Adrenal gland (tissue), 5 donors: ENCODE measurements around the gene CLDN9.

Source experiments
- CTCF ChIP-seq, 6 experiments: fragments of 450-650 bp in 4 of 6; fragments of 200-600 bp in 2 of 6; sonication (generic) in 1 of 6; IDR thresholded peaks; 1 replicate in 5 of 6; 2 replicates in 1 of 6; pipeline versions ENCODE4 v1.5.1 to v1.8.0; 2016 to 2021; ENCODE audit warnings: antibody characterized with exemption in 6 of 6, mild to moderate bottlenecking in 2 of 6, moderate library complexity in 1 of 6
- POLR2A ChIP-seq, 2 donors: fragments of 450-650 bp; IDR thresholded peaks; one replicate each; pipeline ENCODE4 v1.6.1; 2017; ENCODE audit warnings: antibody characterized with exemption in 2 of 2, mild to moderate bottlenecking in 2 of 2, moderate library complexity in 1 of 2
- donor health status: DM: no; HTN: no; CAD: no.

GRCh38 chr16:3007957-3008689 is 4.6 kb upstream of the CLDN9 start:
- TF ChIP-seq CTCF (IDR thresholded peaks at IDR 0.05) = no peak
- no peak for TF ChIP-seq POLR2A (IDR thresholded peaks at IDR 0.05)
